Gastroesophageal sphincter (tissue), 3 donors: ENCODE results near the gene ANKRD61.

ENCODE experiments used
- CTCF ChIP-seq, 4 experiments: fragments of 200-600 bp in 2 of 4; fragments of 450-650 bp in 2 of 4; sonication (generic) in 1 of 4; IDR thresholded peaks; one replicate each; pipeline ENCODE4 v1.5.1; 2017 to 2019; ENCODE audit warnings: antibody characterized with exemption in 4 of 4, mild to moderate bottlenecking in 2 of 4, moderate library complexity in 2 of 4
- POLR2A ChIP-seq, 2 donors: fragments of 450-650 bp; IDR thresholded peaks; one replicate each; pipeline ENCODE4 v1.6.1; 2017; ENCODE audit warnings: antibody characterized with exemption in 2 of 2, mild to moderate bottlenecking in 2 of 2, moderate library complexity in 1 of 2
- POLR2AphosphoS5 ChIP-seq: sonication (generic); formaldehyde crosslinking; IDR thresholded peaks from one replicate; pipeline ENCODE4 v1.6.1; 2017; ENCODE audit warnings: antibody characterized with exemption

GRCh38 chr7:6035165-6035564 is 4.0 kb downstream of the ANKRD61 start:
- TF ChIP-seq POLR2A (IDR thresholded peaks at IDR 0.05) (no peak), POLR2AphosphoS5 (no peak), CTCF (IDR thresholded peaks at IDR 0.05) (no peak)
